Ectodermal cell (in vitro differentiated cells): ENCODE data around the gene WDR62.
"Not testable (repeated sequence)": the region's sequence is repeated elsewhere in the genome, so short reads cannot be mapped to it uniquely, and the experiment has no call there.

Source experiments
- H3K27ac ChIP-seq: 2 replicates; pipeline ENCODE4 v1.7.0; 2013; ENCODE audit warnings: mild to moderate bottlenecking, low read depth, low read length; ENCODE audit not compliant: insufficient read depth, poor library complexity, severe bottlenecking
- H3K27me3 ChIP-seq: 2 replicates; pipeline ENCODE4 v1.7.0; 2013; ENCODE audit warnings: mild to moderate bottlenecking, low read length; ENCODE audit not compliant: insufficient read depth, control insufficient read depth, poor library complexity, severe bottlenecking
- H3K36me3 ChIP-seq: one replicate; pipeline ENCODE4 v1.7.0; 2013; ENCODE audit warnings: low read length; ENCODE audit not compliant: control insufficient read depth, insufficient read depth
- H3K4me1 ChIP-seq: one replicate; pipeline ENCODE4 v1.7.0; 2013; ENCODE audit warnings: low read length; ENCODE audit not compliant: control insufficient read depth, insufficient read depth
- H3K4me3 ChIP-seq: 2 replicates; pipeline ENCODE4 v1.7.0; 2013; ENCODE audit warnings: low read depth, low read length, control low read depth; ENCODE audit not compliant: insufficient read depth
- H3K9me3 ChIP-seq: 2 replicates; pipeline ENCODE4 v1.7.0; 2013; ENCODE audit warnings: mild to moderate bottlenecking, low read length, moderate library complexity; ENCODE audit not compliant: control insufficient read depth
- WGBS, 2 experiments: methylation state at CpG; one replicate each; pipeline ENCODE4 v1.1.7; 2013; ENCODE audit warnings: missing lambda C conversion rate in 2 of 2; 5-methylcytosine and 5-hydroxymethylcytosine counted together

WDR62 gene

DNA sequence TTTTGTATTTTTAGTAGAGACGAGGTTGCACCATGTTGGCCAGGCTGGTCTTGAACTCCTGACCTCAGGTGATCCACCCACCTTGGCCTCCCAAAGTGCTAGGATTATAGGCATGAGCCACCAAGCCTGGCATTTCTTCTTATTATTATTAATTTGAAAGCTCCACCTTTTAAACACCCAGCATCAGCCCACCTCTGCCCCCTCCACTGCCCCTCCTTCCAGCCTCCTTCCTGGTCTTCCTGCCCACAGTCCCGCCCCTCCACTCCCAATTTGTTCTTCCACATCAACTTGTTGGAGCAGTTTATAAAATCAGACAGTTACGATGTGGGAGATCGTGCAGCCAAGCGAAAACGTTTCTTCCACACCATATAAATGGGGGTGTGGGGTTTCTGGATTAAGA, 14.2 kb upstream of the WDR62 start:
- no peaks in the 10 kb centered on the region for H3K36me3 ChIP-seq
- H3K27me3 ChIP-seq = no peaks in the 10 kb centered on the region
- H3K4me3 ChIP-seq = no peak overlapping the region
- H3K4me1 ChIP-seq = peaks cover 5% of the 10 kb centered on the region
- WGBS, 2 experiments = 86 to 93% methylated on average over 2 to 4 of the region's 6 CpGs
- H3K27ac ChIP-seq = no peak overlapping the region
- H3K9me3 ChIP-seq = no peaks in the 10 kb centered on the region

DNA sequence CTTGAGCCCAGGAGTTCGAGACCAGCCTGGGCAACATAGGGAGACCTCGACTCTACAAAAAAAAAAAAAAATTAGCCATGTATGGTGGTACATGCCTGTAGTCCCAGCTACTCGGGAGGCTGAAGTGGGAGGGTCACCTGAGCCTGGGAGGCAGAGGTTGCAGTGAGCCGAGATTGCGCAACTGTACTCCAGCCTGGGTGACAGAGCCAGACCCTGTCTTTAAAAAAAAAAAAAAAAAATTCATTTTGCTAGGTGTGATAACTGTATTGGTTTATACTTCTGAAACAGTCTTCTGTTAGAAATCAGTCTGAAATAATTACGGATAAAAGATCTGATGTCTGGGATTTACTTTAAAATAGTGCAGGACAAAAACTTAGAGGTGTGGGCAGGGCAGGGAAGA, 13.6 kb upstream of the WDR62 start:
- H3K36me3 ChIP-seq, H3K4me3 ChIP-seq, H3K4me1 ChIP-seq, H3K27ac ChIP-seq, H3K27me3 ChIP-seq, H3K9me3 ChIP-seq: not testable (repeated sequence)
- 89 to 92% methylated on average over 6 of the region's 6 CpGs for WGBS, 2 experiments

DNA sequence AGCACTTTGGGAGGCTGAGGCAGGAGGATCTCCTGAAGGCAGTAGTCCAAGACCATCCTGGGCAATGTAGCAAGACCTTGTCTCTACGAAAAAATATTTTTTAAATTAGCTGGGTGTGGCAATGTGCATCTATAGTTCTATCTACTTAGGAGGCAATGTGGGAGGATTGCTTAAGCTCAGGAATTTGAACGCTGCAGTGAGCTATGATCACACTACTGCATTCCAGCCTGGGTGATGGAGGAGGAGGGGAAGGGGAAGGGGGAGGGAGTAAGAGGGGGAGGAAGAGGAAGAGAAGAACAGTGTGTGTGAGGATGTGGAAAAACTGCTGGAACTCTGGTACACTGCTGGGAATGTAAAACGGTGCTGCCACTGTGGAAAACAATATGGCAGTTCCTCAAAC, 12.9 kb upstream of the WDR62 start:
- 47 to 48% methylated on average over 3 of the region's 3 CpGs for WGBS, 2 experiments
- H3K4me3 ChIP-seq = no peak overlapping the region
- H3K36me3 ChIP-seq = no peaks in the 10 kb centered on the region
- no peak overlapping the region for H3K27ac ChIP-seq
- H3K27me3 ChIP-seq = no peaks in the 10 kb centered on the region
- peaks cover 5% of the 10 kb centered on the region for H3K4me1 ChIP-seq
- H3K9me3 ChIP-seq = no peaks in the 10 kb centered on the region

DNA sequence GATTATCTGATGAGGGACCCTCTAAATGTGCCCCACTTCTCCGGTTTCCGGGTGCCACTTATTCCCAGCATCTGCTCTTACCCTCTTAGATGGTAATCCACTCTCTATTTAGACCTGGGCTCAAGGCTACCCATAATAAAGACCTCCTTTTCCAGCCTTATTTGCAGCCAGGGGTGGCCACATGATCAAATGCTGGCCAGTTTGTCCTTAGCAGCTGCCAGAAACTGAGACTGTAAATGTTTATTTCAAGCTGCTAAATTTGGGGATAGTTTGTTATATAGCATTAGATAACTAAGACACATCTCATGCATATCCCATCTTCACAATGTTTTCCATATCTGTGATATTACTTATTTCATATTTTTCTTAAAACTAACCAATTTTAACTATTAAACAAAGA, 10.7 kb upstream of the WDR62 start:
- H3K27ac ChIP-seq = no peak overlapping the region
- no peaks in the 10 kb centered on the region for H3K9me3 ChIP-seq
- no peaks in the 10 kb centered on the region for H3K36me3 ChIP-seq
- WGBS, 2 experiments = 94 to 95% methylated on average over 2 of the region's 2 CpGs
- H3K4me3 ChIP-seq = no peak overlapping the region
- H3K27me3 ChIP-seq = no peaks in the 10 kb centered on the region
- peaks cover 5% of the 10 kb centered on the region for H3K4me1 ChIP-seq

DNA sequence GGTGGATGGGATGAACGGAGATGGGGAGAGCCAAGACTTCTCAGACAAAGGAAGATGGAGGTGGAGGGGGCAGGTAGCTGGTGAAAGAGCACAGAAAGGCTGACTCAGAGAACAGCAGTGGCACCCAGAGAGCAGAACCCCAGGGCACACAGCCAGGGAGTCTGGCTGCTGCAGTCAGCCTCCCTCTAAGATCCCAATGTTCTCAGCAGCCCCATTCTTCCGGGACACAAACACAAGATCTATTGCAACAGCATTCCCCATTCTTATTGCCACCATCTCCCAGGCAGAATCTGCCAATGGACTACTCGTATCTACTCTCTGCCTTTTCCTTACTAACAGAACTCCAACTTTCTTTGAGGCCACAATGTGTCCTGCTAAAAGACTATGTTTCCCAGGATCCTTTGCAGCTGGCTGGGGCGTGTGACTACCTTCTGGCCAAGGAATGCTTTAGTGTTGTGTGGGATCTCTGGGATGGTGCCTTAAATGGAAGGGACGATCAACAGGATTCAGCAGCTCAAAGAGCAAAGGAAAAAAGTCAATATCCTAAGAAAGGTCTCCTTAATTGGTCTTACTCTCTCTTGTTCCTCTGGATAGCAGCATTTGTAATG, 8.2 kb upstream of the WDR62 start:
- H3K36me3 ChIP-seq = no peaks in the 10 kb centered on the region
- H3K4me1 ChIP-seq = peaks cover under 1% of the 10 kb centered on the region
- no peak overlapping the region for H3K4me3 ChIP-seq
- H3K27ac ChIP-seq = no peak overlapping the region
- H3K27me3 ChIP-seq = no peaks in the 10 kb centered on the region
- WGBS, 2 experiments = 87 to 88% methylated on average over 5 of the region's 5 CpGs
- H3K9me3 ChIP-seq = no peaks in the 10 kb centered on the region

DNA sequence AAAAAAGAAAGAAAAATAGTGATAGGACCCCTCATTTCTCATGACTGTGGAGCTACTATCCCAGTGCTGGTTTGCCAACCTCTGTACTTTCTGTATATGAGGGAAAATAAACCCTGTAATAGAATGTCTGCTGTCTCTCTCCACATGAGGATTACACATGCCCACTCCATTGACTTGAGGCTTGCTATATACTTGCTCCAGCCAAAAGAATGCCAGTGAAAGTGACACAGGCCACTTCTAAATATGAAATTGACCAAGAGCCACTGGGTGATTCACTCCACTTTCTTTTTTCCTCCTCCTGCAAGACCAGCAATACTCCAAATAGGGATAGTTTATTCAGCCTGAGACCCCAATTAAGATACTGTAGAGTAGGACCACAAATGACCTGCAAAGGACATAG, 6.9 kb upstream of the WDR62 start:
- H3K4me3 ChIP-seq = no peak overlapping the region
- H3K27me3 ChIP-seq = no peaks in the 10 kb centered on the region
- no peaks in the 10 kb centered on the region for H3K36me3 ChIP-seq
- H3K27ac ChIP-seq = no peak overlapping the region
- H3K9me3 ChIP-seq = no peaks in the 10 kb centered on the region
- H3K4me1 ChIP-seq = no peaks in the 10 kb centered on the region

DNA sequence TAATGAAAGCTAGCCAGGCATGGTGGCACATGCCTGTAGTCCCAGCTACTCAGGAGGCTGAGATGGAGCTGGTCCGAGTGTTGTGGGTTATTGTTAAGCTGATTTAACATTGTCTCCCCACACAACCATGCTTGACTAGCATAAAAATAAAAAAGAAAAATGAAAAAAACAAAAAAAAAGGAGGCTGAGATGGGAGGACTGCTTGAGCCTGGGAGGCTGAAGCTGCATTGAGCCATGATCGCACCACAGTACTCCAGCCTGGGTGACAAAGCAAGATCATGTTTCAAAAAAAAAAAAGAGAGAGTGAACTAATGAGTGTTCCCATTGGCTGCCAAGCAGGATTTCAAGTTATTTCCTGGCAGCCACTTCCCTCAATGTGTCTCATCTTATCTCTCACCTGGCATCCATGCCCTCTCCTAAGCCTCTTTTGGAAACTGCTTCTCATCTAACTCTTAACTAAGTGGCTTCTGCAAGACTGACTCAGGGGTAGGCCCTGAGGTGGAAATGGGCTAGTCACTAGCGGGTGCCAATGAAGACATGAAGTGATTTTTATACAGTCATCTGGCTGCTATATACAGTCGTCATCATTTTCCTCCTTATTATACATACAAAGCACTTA, 5.5 kb upstream of the WDR62 start:
- Histone ChIP-seq H3K9me3 (no peaks in the 10 kb centered on the region), H3K27ac (no peak overlapping the region), H3K27me3 (no peaks in the 10 kb centered on the region), H3K36me3 (no peaks in the 10 kb centered on the region), H3K4me3 (no peak overlapping the region), H3K4me1 (no peaks in the 10 kb centered on the region)
- WGBS, 2 experiments = 91 to 95% methylated on average over 3 to 4 of the region's 4 CpGs

DNA sequence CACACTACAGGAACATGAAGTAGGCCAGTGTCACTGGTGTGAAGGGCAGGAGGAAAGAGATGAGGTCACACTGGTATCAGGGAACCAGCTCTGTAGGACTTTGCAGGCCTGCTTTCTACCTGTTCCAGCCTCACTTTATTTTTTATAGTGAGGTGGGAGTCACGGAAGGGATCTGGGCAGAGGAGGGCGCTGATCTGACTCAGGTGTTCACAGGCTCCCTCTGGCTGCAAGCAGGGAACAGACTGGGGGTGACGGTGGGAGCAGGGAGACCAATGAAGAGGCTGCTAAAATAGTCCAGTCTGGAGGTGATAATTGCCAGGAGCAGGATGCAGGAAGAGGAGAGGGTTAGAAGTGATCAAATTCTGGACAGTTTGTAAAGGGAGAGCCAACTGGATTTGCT, 3.5 kb upstream of the WDR62 start:
- Histone ChIP-seq H3K27ac (no peak overlapping the region), H3K9me3 (no peaks in the 10 kb centered on the region), H3K27me3 (no peaks in the 10 kb centered on the region), H3K36me3 (no peaks in the 10 kb centered on the region), H3K4me1 (peaks cover 4% of the 10 kb centered on the region), H3K4me3 (no peak overlapping the region)
- 14 to 17% methylated on average over 3 of the region's 3 CpGs for WGBS, 2 experiments

DNA sequence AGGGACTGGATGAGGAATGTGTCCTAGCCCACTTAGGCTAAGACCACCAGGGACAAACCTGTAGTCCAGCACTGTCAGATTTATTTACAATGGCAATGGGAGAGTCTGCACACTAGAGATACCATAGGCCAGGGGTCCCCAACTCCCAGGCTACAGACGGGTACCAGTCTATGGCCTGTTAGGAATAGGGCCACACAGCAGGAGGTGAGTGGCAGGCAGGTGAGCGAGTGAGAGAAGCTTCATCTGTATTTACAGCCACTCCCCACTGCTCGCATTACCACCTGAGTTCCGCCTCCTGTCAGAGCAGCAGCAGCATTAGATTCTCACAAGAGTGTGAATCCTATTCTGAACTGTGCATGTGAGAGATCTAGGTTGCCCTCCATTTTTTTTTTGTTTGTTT, 3.1 kb upstream of the WDR62 start:
- H3K36me3 ChIP-seq = no peaks in the 10 kb centered on the region
- no peak overlapping the region for H3K27ac ChIP-seq
- H3K9me3 ChIP-seq = no peaks in the 10 kb centered on the region
- H3K4me1 ChIP-seq = peaks cover 4% of the 10 kb centered on the region
- WGBS, 2 experiments = 69 to 72% methylated on average over 4 of the region's 4 CpGs
- H3K4me3 ChIP-seq = no peak overlapping the region
- H3K27me3 ChIP-seq = no peaks in the 10 kb centered on the region

DNA sequence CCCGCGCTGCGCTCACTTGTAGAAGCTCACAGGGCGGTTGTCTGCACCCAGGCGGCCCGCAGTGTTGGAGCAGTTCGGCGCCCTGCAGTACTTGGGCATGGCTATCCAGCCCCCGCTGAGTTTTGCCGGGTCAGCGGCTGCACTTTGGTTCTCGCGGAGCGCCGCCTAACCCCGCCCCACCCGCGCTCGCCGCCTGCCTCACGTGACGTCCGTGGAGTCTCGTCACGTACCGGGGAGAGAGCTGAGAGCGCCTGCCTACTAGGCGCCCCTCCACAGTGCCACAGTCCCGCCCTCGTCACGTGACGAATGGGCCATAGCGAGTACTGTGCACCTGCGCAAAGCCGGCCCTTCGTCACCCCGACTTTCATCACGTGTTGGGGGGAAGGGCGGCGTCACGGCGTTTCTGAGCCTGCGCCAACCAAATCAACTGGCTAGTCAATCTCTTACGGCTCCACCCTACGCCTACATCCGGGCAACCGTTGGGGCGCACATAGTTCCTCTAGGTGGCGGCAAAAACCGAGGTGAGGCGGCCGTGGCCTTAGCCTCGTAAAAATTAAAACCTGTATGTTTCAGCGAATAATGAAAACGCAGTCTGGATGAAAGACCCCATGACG, 471 bp upstream of the WDR62 start, which contains the start of gene THAP8:
THAP8 (minus strand) TSS at position 167 of the 614 bp plus-strand sequence; CDS start at position 99, 68 bp downstream.
- no peaks in the 10 kb centered on the region for H3K9me3 ChIP-seq
- peaks cover 4% of the 10 kb centered on the region for H3K4me1 ChIP-seq
- H3K27ac ChIP-seq = peak within 1 kb of the TSS; percentile 93
- 0% methylated on average over 56 of the region's 56 CpGs for WGBS, 2 experiments
- no peaks in the 10 kb centered on the region for H3K27me3 ChIP-seq
- peak within 1 kb of the TSS; percentile 70 for H3K4me3 ChIP-seq
- H3K36me3 ChIP-seq = no peaks in the 10 kb centered on the region
